Tibial artery (tissue), 4 donors: ENCODE data around the gene FAM193A.
"Not testable (repeated sequence)": the region's sequence is repeated elsewhere in the genome, so short reads cannot be mapped to it uniquely, and the experiment has no call there.

Experiments used
- DNase-seq, 2 donors: peaks; one replicate each; pipeline ENCODE4 v3.0.0-alpha.2; 2019
- H3K27ac ChIP-seq, 2 donors: fragments of 200-600 bp; sonication (generic) in 1 of 2; 1 replicate in 1 of 2; 2 replicates in 1 of 2; pipeline ENCODE4 v1.5.1; 2018 to 2019; ENCODE audit warnings: mild to moderate bottlenecking in 1 of 2
- H3K27me3 ChIP-seq, 2 donors: fragments of 200-600 bp; sonication (generic) in 1 of 2; one replicate each; pipeline versions ENCODE4 v1.5.1 to v1.6.0; 2016 to 2019
- H3K36me3 ChIP-seq, 3 donors: fragments of 200-600 bp; sonication (generic) in 2 of 3; one replicate each; pipeline ENCODE4 v1.5.1; 2016 to 2019; ENCODE audit warnings: mild to moderate bottlenecking in 2 of 3
- H3K4me1 ChIP-seq, 4 donors: fragments of 200-600 bp; sonication (generic) in 2 of 4; 1 replicate in 3 of 4; 2 replicates in 1 of 4; pipeline ENCODE4 v1.5.1; 2016 to 2019
- H3K4me3 ChIP-seq, 2 donors: fragments of 200-600 bp; sonication (generic) in 1 of 2; 1 replicate in 1 of 2; 2 replicates in 1 of 2; pipeline ENCODE4 v1.5.1; 2018 to 2019; ENCODE audit warnings: mild to moderate bottlenecking in 2 of 2
- H3K9me3 ChIP-seq, 3 donors: fragments of 200-600 bp; sonication (generic) in 1 of 3; one replicate each; pipeline ENCODE4 v1.5.1; 2016 to 2019
- intact Hi-C: fragments of 100-400 bp; cut with DNase I; formaldehyde crosslinking; loops from one replicate; pipeline ENCODE4 v1.15.0; 2023; ENCODE audit warnings: low total_unique reads
- TF ChIP-seq, protein P1 (sequence below), 2 experiments: fragments of 200-600 bp in 1 of 2; fragments of 450-650 bp in 1 of 2; IDR thresholded peaks; one replicate each; pipeline ENCODE4 v1.5.1; 2017 to 2019; ENCODE audit warnings: antibody characterized with exemption in 2 of 2, mild to moderate bottlenecking in 1 of 2, moderate library complexity in 1 of 2

Gene FAM193A

DNA sequence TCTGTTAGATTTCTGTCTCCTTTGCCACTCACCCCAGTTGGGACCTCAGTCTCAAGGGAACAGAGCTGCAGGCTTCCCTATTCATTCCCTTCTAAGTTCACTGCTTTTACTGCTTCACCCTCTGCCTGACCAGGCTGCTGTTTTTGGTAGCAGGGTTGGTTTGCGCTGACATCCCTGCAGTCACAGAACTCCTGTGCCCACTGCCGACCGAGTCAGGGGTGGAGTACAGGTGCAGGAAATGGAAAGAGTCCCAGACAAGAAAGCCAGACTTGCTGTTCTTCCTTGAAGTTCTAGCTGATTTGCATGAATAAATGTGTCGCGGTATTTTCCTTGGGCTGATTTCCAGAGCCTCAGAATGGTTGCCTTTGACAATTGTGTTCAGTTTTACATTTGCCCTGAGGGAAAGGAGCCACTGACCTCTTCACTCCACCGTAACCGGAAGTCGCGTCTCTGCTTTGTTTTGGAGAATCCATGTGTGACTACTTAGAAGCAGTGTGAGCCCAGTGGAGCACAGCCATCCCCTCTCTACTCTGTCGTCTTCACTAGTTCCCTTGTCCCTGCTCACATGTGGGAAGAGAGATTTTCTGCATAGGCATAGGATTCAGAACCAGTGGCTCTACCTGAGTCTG lies 134.9 kb downstream of the FAM193A start:
- peaks cover 0 to 17% (median 2%) of the 10 kb centered on the region in 4 donors for H3K4me1 ChIP-seq
- intact Hi-C loops: no loop called here
- H3K27ac ChIP-seq: no peak overlapping the region
- H3K9me3 ChIP-seq: no peaks in the 10 kb centered on the region
- H3K4me3 ChIP-seq: no peak overlapping the region
- TF ChIP-seq, protein P1, sequence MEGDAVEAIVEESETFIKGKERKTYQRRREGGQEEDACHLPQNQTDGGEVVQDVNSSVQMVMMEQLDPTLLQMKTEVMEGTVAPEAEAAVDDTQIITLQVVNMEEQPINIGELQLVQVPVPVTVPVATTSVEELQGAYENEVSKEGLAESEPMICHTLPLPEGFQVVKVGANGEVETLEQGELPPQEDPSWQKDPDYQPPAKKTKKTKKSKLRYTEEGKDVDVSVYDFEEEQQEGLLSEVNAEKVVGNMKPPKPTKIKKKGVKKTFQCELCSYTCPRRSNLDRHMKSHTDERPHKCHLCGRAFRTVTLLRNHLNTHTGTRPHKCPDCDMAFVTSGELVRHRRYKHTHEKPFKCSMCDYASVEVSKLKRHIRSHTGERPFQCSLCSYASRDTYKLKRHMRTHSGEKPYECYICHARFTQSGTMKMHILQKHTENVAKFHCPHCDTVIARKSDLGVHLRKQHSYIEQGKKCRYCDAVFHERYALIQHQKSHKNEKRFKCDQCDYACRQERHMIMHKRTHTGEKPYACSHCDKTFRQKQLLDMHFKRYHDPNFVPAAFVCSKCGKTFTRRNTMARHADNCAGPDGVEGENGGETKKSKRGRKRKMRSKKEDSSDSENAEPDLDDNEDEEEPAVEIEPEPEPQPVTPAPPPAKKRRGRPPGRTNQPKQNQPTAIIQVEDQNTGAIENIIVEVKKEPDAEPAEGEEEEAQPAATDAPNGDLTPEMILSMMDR (IDR thresholded peaks at IDR 0.05): no peak
- peaks cover 28 to 62% (median 51%) of the 10 kb centered on the region in 3 donors for H3K36me3 ChIP-seq
- H3K27me3 ChIP-seq: no peaks in the 10 kb centered on the region
- DNase-seq: no peak

DNA sequence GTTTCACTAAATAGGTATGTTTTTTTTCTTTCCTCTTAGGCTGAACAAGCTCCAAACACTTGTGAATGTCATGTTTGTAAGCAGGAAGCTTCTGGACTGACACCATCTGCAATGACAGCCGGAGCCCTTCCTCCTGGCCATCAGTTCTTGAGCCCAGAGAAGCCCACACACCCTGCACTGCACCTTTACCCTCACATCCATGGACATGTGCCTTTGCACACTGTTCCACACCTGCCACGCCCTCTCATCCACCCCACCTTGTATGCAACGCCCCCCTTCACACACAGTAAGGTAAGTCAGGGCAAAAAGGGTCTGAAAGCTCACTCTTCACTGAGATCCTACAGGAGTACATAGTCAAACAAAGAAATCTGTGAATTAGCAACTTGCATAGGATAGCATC lies 135.6 kb downstream of the FAM193A start:
- peaks cover 35 to 69% (median 58%) of the 10 kb centered on the region in 3 donors for H3K36me3 ChIP-seq
- H3K9me3 ChIP-seq: no peaks in the 10 kb centered on the region
- H3K27me3 ChIP-seq: no peaks in the 10 kb centered on the region
- no peak overlapping the region for H3K4me3 ChIP-seq
- H3K27ac ChIP-seq: no peak overlapping the region
- no peak for DNase-seq
- intact Hi-C loops: no loop called here
- H3K4me1 ChIP-seq: peaks cover 0 to 10% (median 2%) of the 10 kb centered on the region in 4 donors
- TF ChIP-seq, protein P1 (IDR thresholded peaks at IDR 0.05): no peak

DNA sequence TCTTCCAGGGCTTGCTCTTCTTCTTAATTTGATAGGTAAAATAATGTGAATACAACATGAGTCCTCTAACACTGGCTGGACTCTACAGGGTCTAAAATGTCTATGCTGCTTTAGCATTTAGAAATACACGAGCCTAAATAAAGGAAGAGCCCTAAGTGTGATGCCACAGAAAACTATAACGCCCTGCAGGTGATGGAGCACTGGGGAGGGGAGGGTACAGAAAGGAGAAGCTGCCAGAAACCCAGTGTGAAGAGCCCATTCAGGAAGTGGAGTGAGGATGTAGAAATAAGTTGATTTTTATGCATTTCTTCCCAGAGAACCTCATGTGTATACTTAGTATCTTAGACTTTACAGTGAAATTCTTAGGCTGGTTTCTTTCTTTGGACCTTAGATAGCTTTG lies 136.3 kb downstream of the FAM193A start:
- no peaks in the 10 kb centered on the region for H3K9me3 ChIP-seq
- peaks cover 35 to 72% (median 60%) of the 10 kb centered on the region in 3 donors for H3K36me3 ChIP-seq
- intact Hi-C loops: no loop called here
- no peak for DNase-seq
- H3K27ac ChIP-seq: no peak overlapping the region
- TF ChIP-seq, protein P1 (IDR thresholded peaks at IDR 0.05): no peak
- H3K27me3 ChIP-seq: no peaks in the 10 kb centered on the region
- peaks cover 0 to 4% (median under 1%) of the 10 kb centered on the region in 4 donors for H3K4me1 ChIP-seq
- no peak overlapping the region for H3K4me3 ChIP-seq

DNA sequence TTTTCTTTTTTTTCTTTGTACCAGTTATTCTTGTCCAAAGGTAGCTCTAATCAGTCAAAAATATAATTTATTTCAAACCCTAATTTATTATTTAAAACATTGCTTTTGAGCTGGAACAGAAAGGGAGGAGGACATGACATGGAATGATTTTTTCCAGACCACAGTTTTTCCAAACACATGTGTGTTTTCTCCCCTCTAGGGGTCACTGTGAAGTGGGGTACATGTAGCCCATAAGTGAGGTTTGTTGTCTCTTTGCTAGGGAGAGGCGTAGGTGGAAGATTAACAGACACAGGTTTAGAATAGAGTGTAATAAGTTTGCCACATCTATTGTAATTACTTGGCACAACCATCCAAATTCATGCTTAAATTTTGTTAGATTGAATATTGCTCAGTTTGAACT lies 136.7 kb downstream of the FAM193A start:
- no peak overlapping the region for H3K27ac ChIP-seq
- TF ChIP-seq, protein P1 (IDR thresholded peaks at IDR 0.05): no peak
- H3K36me3 ChIP-seq: peaks cover 35 to 72% (median 60%) of the 10 kb centered on the region in 3 donors

DNA sequence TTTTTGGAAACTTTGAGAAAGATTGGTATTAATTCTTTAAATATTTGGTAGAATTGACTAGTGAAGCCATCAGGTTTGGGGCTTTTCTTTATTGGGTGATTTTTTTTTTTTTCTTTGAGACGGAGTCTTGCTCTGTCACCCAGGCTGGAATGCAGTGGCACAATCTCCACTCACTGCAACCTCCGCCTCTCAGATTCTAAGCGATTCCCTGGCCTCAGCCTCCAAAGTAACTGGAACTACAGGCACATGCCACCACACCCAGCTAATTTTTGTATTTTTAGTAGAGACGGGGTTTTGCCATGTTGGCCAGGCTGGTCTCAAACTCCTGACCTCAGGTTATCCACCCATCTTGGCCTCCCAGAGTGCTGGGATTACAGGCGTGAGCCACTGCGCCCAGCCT lies 143.3 kb downstream of the FAM193A start:
- H3K36me3 ChIP-seq: peaks cover 32 to 47% (median 34%) of the 10 kb centered on the region in 3 donors
- H3K4me3 ChIP-seq, H3K27ac ChIP-seq, H3K4me1 ChIP-seq, H3K27me3 ChIP-seq, DNase-seq, intact Hi-C loops, H3K9me3 ChIP-seq: not testable (repeated sequence)

More for the DNA sequence above, 136.7 kb downstream of the FAM193A start:
- no peak overlapping the region for H3K4me3 ChIP-seq
- no peak for DNase-seq
- intact Hi-C loops: no loop called here
- no peaks in the 10 kb centered on the region for H3K4me1 ChIP-seq
- H3K27me3 ChIP-seq: no peaks in the 10 kb centered on the region
- no peaks in the 10 kb centered on the region for H3K9me3 ChIP-seq

DNA sequence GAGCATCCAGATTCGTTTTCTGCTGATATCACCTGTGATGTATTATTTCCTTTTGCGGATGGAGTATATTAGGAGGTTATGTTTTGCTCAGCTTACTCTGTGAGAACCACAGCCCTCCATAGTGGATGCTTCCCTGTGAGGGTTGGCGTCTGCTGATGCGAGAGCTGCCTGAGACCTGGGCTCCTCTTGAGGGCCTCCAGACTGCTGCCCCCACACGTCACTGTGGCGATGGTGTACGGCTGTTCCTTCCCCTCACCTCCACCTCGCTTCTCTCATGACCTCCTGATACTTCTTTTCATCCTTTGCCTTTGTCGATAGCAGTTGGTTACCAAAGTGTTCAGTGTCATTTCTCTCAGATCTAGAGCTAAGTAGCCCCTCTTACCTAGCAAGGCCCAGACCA lies 148.0 kb downstream of the FAM193A start:
- H3K27ac ChIP-seq: no peak overlapping the region
- H3K36me3 ChIP-seq: peaks cover 30 to 60% (median 40%) of the 10 kb centered on the region in 3 donors
- no peaks in the 10 kb centered on the region for H3K27me3 ChIP-seq
- H3K4me1 ChIP-seq: peaks cover 0 to 3% (median under 1%) of the 10 kb centered on the region in 4 donors
- intact Hi-C loops: no loop called here
- TF ChIP-seq, protein P1 (IDR thresholded peaks at IDR 0.05): no peak
- H3K4me3 ChIP-seq: no peak overlapping the region
- no peak for DNase-seq
- no peaks in the 10 kb centered on the region for H3K9me3 ChIP-seq
